Skin of body (tissue), 2 donors: ENCODE measurements around the gene B4GALT5. TPM values are rescaled to one million over a fixed set of nuclear protein-coding genes. Genes with fewer than 3 reads are reported as not detected.

Experiments used
- DNase-seq: peaks from one replicate; lab custom pipeline; 2025; lab: John Stamatoyannopoulos, UW
- total RNA-seq: library from RNA; depleted of rRNA; stranded (reverse); fragments of >200 nt; gene quantifications from one replicate; pipeline ENCODE4 v1.2.3, GENCODE V29; 2014

The B4GALT5 gene
- total RNA-seq, 1 donor from 2014 or later = 16.2 TPM

GRCh38 chr20:49659056-49659455 is 54.6 kb downstream of the B4GALT5 start:
- DNase-seq = no peak

GRCh38 chr20:49658508-49658907 is 55.2 kb downstream of the B4GALT5 start:
- DNase-seq = no peak

DNA sequence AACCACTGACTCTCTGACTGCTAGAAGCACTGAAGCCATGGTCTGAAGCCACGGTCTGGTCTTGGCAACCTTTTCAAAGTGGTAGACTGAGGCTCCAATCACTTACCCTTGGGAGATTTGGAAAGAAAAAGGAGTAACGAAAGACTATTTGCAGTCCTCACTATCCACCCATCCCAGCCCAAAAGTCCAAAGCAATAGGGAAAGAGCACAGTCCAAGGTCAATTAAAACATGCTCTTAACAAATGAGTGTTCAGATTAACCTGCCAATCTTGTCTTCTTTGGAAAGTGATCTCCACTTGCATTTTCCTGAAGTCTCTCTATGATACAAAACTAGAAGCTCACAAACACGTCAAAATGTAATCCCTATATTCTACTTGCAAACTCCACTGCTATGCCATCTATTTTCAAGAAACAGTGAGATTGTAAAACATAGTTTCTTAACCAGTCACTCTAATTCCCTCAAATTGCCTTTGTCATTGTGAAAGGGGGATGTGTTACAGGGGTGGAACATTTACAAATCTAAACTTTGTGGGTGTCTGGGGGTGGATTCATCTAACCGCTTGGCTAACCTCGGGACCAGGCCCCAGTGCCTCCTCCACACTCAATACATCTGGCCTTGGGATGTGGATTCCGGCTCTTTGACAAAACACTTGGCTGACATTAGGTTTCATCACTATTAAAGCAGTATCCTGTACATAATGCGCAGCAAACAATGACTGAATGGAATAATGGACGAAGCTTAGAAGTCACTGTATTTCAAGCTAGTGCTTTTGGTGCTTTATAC is 56.4 kb downstream of the B4GALT5 start:
- DNase-seq = peak; percentile 84

GRCh38 chr20:49656304-49656703 is 57.4 kb downstream of the B4GALT5 start:
- no peak for DNase-seq

GRCh38 chr20:49653925-49654434 is 59.7 kb downstream of the B4GALT5 start:
- no peak for DNase-seq

GRCh38 chr20:49649672-49650071 is 64.0 kb downstream of the B4GALT5 start:
- DNase-seq = no peak

- no peak for DNase-seq
These were observed 66.1 kb downstream of the B4GALT5 start for GRCh38 chr20:49647550-49647949.

- DNase-seq = no peak
These were observed 67.2 kb downstream of the B4GALT5 start for GRCh38 chr20:49646528-49646927.

DNA sequence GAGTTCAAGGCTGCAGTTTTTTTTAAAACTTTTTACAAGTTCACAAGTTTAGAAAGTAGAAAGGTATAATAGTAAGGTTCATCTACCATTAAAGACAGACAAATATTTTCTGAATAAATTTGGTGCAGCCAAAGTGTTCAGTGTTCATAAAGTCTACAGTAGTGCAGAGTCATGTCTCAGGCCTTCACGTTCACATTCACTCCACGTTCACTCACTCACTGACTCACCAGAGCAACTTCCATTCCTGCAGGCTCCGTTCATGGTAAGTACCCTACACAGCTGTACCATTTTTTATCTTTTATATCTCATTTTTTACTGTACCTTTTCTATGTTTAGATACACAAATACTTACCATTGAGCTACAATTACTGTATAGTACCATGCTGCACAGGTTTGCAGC is 67.6 kb downstream of the B4GALT5 start:
- DNase-seq = no peak

GRCh38 chr20:49644980-49645565 is 68.6 kb downstream of the B4GALT5 start:
- DNase-seq = no peak

GRCh38 chr20:49642816-49643215 is 70.9 kb downstream of the B4GALT5 start:
- no peak for DNase-seq

GRCh38 chr20:49641683-49642656 is 71.7 kb downstream of the B4GALT5 start:
- DNase-seq = no peak

- peak; percentile 25 for DNase-seq
These were observed 76.5 kb downstream of the B4GALT5 start for GRCh38 chr20:49637046-49637637.

DNA sequence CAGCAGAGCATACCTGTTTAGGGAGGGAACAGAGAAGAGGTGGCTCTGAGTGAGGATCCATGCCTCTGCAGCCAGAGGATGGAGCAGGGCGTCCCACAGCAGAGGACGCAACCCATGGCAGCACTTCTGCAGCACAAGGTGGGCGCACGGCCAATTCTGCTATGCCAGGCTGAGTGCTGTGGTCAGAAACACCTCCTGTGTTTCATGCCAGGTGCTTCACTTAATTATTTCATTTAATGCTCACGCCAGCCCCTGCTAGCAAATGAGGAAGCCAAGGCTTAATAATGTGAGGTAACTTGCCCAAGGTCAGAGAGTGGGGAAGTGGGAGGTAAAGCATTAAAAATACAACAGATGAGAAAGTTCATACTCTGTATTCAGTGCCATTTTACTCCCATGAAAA is 77.2 kb downstream of the B4GALT5 start:
- DNase-seq = no peak

GRCh38 chr20:49635866-49636265 is 77.8 kb downstream of the B4GALT5 start:
- no peak for DNase-seq

DNA sequence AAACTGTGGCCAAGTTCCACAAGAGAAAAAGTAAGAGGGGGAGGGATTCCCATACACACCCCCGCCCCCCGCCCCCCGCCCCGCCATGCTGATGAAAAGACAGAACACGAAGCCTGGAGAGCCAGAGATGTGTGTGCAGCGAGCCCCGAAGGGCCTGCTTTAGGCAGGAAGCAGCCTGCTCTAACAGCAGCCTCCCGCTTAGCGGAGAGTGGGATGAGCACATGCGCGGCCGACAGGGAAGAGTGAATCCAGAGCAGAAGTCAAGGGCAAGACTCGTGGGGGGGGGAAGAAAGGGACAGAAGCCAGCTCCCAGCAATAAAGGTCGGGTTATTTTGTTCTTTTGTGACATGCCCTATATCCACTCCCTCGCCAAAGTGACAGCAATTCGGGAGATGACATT is 78.5 kb downstream of the B4GALT5 start:
- peak; percentile 30 for DNase-seq

- no peak for DNase-seq
These were observed 79.6 kb downstream of the B4GALT5 start for GRCh38 chr20:49634116-49634515.

GRCh38 chr20:49633643-49634042 is 80.0 kb downstream of the B4GALT5 start:
- peak; percentile 71 for DNase-seq

DNA sequence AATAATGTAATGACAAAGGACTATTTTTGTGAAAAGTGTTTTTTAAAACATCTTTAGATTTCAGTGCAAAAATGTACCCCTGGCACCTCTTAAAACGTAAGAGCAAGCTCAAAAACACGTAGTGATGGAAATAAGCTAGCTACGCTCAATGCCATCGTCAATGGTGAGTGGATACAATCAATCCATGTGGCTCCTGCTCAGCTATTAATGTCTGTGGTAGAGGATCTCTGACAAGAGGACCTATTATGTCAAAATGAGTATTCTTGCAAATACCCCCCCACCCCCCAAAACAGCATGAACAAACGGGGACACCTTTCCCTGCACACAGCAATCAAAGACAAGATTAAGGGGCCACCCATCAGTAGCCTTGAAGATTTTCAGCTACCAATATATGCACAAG is 80.7 kb downstream of the B4GALT5 start:
- DNase-seq = no peak

- DNase-seq = no peak
These were observed 81.7 kb downstream of the B4GALT5 start for GRCh38 chr20:49631856-49632418.
